NCI-H510A treated with DMSO at 0.1 percent for 48 hours (cell line): ENCODE data around the gene RHBDD3.
"Not testable (repeated sequence)": the region's sequence is repeated elsewhere in the genome, so short reads cannot be mapped to it uniquely, and the experiment has no call there.

Experiments used
- DNase-seq: peaks from one replicate; lab custom pipeline; 2025; lab: John Stamatoyannopoulos, UW

RHBDD3 gene

DNA sequence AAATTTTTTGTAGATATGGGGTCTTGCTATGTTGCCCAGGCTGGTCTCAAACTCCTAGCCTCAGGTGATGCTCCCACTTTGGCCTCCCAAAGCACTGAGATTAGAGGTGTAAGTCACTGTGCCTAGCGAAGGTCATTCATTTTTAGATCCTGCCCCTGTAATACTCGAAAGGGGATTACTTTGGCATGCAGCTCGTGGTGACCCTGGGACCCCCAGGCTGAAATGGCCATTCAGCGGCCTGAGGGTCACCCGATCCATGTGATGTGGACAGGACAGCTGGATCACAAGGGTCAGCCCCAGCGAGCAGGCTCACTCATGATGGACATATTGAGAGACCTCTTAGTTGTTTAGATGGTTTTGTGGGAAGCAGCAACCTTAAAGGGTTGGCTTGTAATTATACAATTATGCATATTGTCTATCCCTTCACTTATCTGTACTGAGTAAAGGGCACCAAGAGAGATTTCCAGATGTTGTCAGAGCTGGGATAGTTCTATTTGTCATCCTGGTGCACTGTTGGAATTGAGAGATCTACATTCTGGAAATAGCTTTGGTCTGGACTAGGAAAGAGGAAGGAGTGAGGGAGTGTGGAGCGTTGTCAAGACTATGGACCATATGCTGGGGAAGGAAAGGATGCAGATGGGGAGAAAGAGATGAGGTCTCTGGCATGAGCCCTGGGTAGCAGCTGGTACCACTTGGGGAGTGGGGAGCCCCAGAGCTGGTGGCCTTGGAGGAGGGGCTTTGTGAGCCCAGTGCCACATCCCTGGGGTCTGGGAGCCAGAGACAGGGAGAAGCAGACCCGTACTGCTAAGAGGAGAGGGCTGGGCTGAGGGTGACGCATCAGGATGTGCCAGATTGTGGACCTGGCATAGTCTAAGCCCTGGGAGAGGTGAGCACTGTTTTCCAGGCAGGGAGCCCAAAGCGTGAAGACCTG, 15.5 kb downstream of the RHBDD3 start:
- DNase-seq, result no peak

DNA sequence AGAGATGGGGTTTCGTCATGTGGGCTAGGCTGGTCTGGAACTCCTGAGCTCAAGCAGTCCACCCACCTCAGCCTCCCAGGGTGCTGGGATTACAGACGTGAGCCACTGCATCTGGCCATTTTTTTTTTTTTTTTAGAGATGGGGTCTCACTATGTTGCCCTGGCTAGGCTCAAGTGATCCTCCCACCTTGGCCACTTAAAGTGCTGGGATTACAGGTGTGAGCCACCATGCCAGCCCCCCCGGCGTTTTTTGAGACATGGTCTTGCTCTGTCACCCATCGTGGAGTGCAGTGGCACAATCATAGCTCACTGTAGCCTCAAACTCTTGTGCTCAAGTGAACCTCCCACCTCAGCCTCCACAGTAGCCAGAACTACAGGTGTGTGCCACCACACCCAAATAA, 16.5 kb downstream of the RHBDD3 start:
- no peak for DNase-seq

DNA sequence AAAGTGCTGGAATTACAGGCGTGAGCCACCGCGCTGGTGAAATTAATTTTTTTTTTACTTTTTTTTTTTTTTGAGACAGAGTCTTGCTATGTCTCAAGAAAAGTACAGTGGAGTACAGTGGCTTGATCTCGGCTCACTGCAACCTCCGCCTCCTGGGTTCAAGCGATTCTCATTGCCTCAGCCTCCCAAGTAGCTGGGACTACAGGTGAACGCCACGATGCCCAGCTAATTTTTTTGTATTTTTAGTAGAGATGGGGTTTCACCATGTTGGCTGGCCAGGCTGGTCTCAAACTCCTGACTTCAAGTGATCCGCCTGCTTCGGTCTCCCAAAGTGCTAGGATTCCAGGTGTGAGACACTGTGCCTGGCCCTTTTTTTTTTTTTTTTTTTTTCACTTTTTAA, 19.9 kb downstream of the RHBDD3 start:
- not testable (repeated sequence) for DNase-seq

DNA sequence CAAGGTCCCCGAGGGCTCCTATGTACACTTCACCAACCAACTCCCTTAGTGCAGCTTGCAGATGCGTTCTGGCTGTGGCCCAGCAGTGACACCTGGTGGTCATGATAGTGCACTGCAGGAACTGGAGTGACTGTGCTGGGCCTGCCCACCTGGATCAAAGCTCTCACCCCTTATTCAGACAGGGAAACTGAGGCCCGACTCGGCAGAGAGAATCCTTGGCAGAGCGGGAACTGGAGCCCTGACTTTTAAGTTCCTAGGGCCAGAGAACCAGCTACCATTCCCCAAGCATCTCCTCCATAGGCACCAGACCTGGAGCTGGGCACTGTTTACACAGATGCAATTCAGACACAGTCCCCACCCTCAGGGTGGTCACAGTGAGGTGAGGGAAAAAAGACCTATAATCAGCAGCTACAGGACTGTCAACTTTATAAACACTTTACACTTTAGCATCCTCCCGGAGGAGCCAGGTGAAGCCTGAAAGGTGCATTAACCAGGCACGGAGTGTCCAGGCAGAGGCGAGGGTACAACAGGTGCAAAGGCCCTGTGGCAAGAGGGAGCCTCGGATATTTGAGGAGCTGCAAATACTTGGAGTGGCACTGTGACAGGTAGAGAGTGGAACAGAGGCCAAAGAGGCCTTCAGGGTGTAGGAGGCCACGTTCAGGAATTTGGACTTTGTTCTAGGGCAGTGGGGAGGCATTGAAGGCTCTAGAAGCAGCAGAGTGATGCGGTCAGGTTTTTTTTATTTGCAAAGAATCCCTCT, 22.0 kb downstream of the RHBDD3 start:
- DNase-seq, result no peak

DNA sequence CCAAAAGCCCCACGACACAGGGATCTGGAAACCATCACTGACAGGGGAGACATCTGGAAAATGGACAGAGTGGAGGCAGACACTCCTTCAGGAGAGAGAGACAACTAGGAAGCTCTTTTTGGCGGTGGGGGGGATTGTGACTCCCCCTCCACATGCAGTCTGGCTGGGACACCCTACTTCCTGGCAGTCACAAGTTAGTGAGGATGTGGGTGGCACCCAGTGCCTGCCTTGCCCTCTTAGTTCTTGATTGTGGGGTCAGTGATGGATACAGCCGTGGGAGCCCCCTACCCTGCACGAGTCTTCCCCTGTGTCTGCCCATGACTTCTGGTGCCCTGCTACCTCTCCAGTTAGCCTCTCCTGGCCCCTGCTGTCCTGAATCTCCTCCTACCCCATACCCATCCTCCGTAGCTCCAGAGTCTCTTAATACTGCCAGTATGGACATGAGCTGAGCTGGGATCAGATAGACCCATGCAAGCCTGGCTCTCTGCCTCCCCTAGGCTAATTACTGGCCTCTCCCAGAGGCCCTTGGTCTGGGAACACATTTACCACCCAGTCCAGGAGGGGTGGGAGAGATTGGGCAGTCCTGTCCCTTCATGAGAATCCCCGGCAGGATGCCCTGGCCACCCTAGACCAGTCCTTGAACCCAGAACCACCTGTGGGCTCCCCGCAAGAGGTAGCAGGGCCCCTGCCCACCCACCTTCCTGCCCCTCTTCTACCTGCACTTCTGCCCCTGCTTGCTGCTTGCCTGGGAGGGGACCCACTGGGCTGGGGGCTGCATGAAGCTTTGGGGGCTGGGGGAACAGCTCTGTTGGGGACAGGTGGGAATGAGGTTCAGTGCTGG, 22.8 kb downstream of the RHBDD3 start:
- no peak for DNase-seq

DNA sequence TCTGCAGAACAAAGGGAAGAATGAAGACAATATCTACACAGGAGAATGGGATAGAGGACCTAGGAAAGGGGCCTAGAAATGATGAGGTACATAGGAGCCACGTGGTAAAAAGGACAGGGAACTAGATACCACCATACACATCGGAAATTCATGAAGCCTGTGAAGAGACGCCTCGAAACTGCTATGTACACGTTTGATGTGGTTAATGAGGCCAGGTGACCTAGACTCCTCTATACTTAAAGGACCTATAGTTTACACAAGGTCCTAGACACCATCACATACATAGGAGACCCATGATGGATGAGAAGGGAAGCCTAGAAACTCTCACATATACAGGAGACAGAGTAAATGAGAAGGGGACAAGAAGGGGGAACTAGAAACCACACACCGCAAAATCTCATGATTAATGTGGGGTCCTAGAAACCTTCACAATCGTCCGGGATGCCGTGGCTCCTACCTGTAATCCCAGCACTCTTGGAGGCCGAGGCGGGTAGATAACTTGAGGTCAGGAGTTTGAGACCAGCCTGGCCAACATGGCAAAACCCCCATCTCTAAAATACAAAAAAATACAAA, 23.8 kb downstream of the RHBDD3 start:
- DNase-seq, result no peak

DNA sequence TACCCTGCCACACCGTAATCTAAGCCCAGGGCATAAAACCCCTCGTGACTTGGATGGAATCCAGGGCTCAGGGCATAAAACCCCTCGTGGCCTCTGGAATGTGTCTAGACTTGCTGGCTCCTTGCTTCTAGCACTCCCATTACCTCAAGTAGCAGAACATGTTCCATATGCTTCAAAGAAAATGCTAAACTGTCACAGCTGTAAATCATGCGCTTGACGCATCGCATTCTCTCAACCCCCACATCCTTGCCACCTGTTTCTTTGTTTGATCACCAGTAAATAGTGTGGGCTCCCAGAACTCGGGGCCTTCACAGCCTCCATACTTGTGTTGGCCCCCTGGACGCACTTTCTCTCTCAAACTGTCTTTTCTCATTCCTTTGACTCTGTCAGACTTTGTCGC, 27.3 kb downstream of the RHBDD3 start:
- DNase-seq, result not testable (repeated sequence)

DNA sequence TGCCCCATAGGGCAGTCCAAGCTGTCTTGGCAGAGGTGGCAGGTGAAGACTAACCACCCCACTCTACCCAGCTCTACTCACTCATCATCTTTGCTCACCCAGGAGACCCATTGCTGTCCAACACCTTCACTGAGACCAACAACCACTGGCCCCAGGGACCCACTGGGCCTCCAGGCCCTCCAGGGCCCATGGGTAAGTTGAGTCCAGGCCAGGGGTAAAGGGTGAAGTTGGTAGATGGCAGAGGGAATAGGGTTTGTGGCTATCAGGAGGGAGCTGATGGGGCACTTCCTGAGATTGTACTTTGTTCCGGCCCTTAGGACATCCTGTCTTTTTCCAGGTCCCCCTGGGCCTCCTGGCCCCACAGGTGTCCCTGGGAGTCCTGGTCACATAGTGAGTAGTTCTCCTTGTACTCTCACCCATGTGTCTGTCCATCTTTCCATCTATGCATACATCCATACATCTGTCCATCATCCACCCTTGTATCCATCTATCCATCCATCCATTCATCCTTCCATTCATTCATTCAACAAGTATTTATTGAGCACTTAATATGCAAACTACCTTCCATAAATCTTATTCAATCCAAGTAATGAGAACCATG, 34.4 kb downstream of the RHBDD3 start:
- no peak for DNase-seq

DNA sequence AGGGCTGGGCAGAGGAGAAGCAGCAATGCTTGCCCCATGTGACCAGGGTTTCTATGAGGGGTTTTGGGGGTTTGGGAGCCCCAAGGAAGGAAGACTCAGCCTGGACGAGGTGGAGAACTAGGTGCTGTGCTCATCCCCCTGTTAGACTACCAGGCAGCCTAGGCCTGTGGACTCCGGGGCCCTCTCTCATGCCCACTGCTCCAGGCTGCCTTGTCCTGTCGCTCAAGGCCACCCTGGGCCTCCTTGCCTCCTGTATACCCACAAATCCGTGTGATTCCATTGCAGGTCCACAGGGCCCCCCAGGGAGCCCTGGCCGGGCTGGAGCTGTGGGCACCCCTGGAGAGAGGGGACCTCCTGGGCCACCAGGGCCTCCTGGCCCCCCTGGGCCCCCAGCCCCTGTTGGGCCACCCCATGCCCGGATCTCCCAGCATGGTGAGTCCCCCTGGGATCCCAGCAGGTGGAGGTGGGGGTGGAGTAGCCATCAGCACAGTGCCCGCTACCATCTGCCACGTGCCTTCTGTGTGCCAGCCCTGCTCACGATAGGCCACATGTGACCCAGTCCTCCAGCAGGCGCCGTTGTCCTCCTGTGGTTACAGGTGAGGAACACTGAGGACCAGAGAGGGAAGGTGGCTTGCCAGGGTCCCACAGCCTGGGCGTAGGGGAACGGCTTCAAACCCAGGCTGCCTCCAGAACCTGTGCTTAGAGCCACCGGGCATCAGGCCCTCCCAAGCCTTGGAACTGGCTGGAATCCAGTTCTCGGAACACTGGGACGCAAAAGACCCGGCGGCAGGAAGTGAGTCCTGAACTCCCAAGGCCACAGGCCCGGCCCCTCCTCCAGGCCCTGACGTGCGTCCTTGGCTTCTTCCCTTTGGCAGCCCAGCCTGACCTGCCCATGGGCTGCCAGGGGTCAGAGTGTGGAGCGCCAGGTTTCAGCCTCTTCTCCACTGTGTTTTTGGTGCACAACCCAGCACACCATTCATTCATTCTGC, 35.5 kb downstream of the RHBDD3 start:
- DNase-seq, result no peak

DNA sequence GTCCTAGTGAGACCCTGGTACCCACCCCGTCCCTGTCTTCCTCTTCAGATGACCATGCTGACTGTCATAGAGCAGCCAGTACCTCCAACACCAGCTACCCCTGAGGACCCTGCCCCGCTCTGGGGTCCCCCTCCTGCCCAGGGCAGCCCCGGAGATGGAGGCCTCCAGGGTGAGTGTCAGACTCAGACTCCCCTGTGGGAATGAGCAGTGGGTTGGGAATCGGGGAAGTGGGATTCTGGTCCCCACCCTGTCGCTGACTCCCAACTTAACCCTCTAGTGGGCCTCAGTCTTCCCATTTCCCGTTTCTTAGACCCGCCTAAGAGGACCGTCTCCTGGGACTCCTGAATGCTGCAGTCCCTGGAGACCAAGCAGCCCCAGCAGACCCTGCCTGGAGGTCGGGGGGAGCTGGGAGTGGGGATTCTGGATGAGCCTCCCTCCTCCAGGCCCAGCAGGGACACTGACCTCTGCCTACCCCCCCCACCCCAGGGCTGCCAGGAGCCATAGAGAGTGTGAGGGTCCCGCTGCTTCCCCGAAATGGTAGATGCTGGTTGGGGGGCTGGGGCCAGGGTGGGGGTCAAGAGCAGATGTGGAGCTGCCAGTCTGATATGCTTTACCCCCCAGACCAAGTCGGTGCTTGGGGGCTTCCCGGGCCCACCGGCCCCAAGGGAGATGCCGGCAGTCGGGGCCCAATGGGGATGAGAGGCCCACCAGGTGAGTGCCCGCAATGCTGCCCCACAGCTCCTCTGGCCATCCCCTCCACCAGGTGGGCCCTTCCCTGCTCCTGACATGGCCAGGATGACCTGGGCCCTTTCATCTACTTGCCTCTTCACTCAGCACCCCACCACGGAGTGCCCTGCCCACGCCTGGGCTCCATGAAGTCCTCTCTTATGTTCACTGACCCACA, 36.6 kb downstream of the RHBDD3 start:
- no peak for DNase-seq

DNA sequence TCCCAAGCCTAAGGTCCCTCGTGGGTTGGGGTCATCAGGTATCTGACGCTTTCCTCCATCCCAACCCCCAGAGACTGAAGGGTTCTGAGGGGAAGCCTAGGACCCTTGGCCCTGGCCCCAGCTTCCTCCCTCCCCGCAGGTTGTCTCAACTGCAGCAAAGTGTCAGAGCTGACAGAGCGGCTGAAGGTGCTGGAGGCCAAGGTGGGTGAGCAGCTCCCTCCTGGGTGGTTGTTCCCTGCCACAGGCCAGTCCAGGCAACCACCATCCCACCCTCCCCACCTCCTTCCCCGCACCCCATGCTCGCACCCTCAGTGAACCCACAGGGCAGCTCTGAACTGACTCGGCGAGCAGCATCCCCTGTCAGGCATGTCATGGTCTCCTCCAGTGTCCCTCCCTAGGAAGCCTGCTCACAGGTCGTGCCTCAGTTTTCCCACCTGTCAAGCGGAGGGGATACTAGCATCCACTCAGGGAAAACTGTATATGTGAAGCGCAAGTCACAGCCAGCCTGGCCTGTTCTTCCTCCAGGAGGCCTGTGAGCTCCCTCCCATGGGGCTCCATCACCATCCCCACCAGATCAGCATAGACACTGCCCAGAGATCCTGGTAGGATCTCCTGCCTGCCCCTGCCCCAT, 41.3 kb downstream of the RHBDD3 start:
- DNase-seq, result no peak

DNA sequence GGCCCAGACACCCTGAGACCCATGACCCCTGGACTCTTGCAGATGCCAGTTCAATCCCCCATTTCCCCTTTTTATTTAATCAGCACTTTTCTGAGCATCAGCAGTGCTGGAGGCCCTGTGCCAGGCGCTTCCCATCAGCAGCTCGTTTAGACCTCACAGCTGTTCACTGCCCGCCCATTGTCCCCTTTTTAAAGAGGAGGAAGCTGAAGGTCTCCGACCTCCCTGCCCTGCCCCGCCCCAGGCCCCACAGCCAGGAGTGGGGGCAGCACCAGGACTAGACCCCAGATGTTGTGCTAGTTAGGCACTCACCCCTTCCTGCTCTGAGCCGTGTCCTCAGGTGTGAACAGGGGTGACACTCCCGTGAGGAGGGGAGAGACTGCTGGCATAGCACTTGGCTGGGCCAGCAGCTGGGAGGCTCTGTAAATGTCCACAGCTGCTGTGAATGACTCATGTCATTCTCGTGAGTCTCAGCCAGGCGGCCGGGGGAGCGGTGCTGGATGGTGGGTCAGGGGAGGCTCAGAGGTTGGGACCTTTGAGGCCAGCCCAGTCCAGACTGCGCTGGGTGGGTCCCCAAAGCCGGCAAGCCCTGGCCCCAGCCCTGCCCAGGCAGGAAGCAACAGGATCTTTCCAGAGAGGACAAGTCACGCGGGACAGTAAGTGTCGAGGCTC, 42.2 kb downstream of the RHBDD3 start:
- DNase-seq, result no peak

DNA sequence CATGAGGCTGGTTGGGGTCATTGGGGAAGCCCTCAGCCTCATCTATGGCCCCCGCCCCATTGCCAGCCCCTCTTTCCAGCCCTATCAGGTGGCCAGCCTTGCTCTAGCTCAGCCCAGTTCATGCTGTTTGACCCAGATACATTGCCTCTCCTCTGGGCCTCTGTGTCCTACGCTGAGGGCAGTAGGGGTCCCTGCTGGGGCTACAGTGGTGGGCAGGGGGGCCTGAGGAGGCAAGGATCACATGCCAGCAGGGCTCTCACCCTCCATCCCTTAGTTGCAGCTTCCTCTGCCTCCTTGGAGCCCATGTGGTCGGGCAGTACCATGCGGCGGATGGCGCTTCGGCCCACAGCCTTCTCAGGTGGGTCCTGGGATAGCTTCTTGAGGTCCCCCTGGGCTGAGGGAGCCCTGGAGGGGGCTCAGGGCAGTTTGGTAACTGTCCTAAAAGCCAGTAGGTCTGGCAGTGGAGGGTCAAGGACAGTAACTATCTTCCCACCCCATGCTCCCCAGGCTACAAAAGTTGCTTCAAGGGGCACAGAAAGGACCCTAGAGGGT, 42.8 kb downstream of the RHBDD3 start:
- no peak for DNase-seq

DNA sequence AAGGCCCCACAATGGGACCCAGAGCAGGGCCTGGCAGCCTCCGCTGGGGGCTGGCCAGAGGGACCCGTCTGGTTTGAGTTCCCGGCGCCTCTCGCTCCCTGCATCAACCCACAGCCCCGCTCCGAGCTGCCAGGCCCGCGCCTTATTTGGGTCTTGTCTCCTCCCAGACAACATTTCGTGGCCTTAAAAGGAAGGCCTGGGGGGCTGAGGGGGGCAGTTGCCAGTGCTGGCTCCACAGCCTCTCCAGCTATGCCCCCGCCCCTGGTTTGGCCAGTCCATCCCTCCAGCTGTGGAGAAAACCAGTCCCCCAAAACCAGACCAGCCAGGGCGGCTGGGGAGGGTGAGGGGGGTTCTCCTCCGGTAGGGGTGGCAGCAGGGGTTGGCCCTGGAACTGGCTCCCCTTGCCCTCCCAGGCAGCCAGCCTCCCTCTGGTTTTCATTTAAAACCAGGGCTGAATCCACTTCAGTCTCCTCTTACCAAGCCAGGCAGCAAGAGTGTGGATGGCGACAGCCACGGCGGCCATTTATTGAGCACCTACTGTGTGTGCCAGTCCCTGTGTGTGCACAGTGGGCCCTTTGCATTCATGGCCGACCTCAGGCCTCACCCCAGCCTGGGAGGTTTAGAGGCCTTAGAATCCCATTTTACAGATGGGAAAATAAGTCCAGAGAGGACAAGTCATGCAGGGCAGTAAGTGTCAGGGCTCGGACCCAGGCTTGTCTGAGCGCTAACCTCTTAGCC, 43.5 kb downstream of the RHBDD3 start:
- DNase-seq, result no peak

DNA sequence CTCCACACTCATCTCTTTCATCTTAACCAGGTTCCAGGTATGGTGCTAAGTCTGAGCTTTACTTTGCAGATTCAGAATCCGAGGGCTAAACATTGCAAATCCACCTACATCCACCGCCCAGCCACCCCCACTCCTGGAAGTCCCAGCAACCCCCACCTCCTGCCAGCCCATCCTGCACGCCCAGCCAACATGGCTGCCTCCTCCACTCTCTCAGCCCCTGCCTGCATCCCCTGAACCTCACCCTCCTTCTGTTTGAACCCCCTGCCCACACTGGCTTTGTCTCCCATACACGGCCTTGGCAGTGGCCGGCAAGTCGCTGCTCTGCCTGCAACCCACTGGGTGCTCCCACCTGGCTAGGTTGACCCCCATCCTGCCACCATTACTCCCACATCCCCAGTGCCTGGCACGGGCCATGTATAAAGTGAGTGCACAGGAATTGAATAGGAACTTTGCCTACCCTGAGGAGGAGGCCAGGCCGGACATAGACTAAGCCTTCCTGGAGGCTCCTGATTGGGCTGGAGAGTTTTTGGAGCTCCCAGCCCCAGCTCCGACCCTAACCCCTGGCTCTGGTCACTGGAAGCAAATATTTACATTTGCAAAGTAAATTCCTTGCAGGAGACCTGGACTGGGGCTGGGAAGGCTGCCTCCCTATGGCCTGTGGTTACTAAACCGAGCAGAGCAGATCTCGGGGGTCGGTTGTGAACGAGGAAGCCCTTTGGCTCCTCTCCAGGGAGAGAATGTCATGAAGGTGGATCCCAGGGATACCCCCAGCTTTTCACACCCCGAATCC, 47.7 kb downstream of the RHBDD3 start:
- DNase-seq, result no peak

DNA sequence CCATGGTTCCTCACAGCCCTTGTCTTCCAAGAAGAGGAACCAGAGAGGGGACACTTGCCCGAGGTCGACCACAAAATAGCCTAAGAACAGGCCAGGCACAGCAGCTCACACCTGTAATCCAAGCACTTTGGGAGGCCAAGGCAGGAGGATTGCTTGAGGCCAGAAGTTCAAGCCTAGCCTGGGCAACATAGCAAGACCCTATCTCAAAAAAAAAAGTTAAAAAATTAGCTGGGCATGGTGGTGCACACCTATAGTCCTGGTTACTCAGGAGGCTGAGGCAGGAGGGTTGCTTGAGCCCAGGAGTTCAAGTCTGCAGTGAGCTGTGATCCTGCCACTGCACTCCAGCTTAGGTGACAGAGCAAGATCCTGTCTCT, 48.4 kb downstream of the RHBDD3 start:
- not testable (repeated sequence) for DNase-seq
